ENCODE data around the gene KIAA1191. TPM values are rescaled to one million over a fixed set of nuclear protein-coding genes. Genes with fewer than 3 reads are reported as not detected.

Gene KIAA1191
- total RNA-seq, 2 donors from 2014 or later: 135 to 172 TPM

- Histone ChIP-seq H3K27me3 (ENCODE audit: control insufficient read depth, insufficient read depth, low read length, poor library complexity, severe bottlenecking) (no peaks in the 10 kb centered on the region), H3K9me3 (ENCODE audit: control insufficient read depth, low read length) (no peaks in the 10 kb centered on the region), H3K4me1 (ENCODE audit: control insufficient read depth, insufficient read depth, low read length) (no peaks in the 10 kb centered on the region), H3K4me3 (ENCODE audit: low read length) (no peak overlapping the region), H3K27ac (ENCODE audit: low read depth, low read length) (no peak overlapping the region), H3K36me3 (ENCODE audit: control insufficient read depth, insufficient read depth, low read length) (peaks cover 70% of the 10 kb centered on the region), H3K9ac (ENCODE audit: extremely low read depth, low read length, poor library complexity, severe bottlenecking) (no peak overlapping the region)
- H3K9me3 Mint-ChIP-seq: no peaks in the 10 kb centered on the region
- H3K27me3 Mint-ChIP-seq (ENCODE audit: insufficient read depth): no peaks in the 10 kb centered on the region
- TF ChIP-seq CTCF (conservative IDR thresholded peaks at IDR 0.05): no peak
- no peaks in the 10 kb centered on the region for H3K4me1 Mint-ChIP-seq
- 77 to 90% methylated on average over 2 of the region's 2 CpGs for WGBS, 2 experiments (ENCODE audit: insufficient coverage in 1 of 2, insufficient read length in 1 of 2)
- no peak overlapping the region for H3K27ac Mint-ChIP-seq
- no peak for DNase-seq
- H3K36me3 Mint-ChIP-seq (ENCODE audit: low read depth): peaks cover 61% of the 10 kb centered on the region
- H3K4me3 Mint-ChIP-seq: no peak overlapping the region
These were observed 18.7 kb downstream of the KIAA1191 start for GRCh38 chr5:176342766-176343458.

- no peak overlapping the region for H3K27ac ChIP-seq (ENCODE audit: low read depth, low read length)
- H3K27ac Mint-ChIP-seq: no peak overlapping the region
- no peak overlapping the region for H3K4me3 ChIP-seq (ENCODE audit: low read length)
- no peak overlapping the region for H3K4me3 Mint-ChIP-seq
- H3K27me3 ChIP-seq (ENCODE audit: control insufficient read depth, insufficient read depth, low read length, poor library complexity, severe bottlenecking): no peaks in the 10 kb centered on the region
- H3K27me3 Mint-ChIP-seq (ENCODE audit: insufficient read depth): no peaks in the 10 kb centered on the region
- DNase-seq: no peak
- peaks cover 59% of the 10 kb centered on the region for H3K36me3 Mint-ChIP-seq (ENCODE audit: low read depth)
- TF ChIP-seq CTCF (conservative IDR thresholded peaks at IDR 0.05): no peak
- no peaks in the 10 kb centered on the region for H3K9me3 ChIP-seq (ENCODE audit: control insufficient read depth, low read length)
- H3K4me1 ChIP-seq (ENCODE audit: control insufficient read depth, insufficient read depth, low read length): no peaks in the 10 kb centered on the region
- peaks cover 70% of the 10 kb centered on the region for H3K36me3 ChIP-seq (ENCODE audit: control insufficient read depth, insufficient read depth, low read length)
- no peaks in the 10 kb centered on the region for H3K4me1 Mint-ChIP-seq
- H3K9ac ChIP-seq (ENCODE audit: extremely low read depth, low read length, poor library complexity, severe bottlenecking): no peak overlapping the region
- no peaks in the 10 kb centered on the region for H3K9me3 Mint-ChIP-seq
- 88% methylated on average over 1 of the region's 1 CpG; no CpG with 5 or more reads in 1 of the 2 experiments for WGBS, 2 experiments (ENCODE audit: insufficient coverage in 1 of 2, insufficient read length in 1 of 2)
These were observed 19.4 kb downstream of the KIAA1191 start for GRCh38 chr5:176342158-176342483.

GRCh38 chr5:176341325-176342157 lies 20.0 kb downstream of the KIAA1191 start:
- Histone ChIP-seq H3K4me3 (ENCODE audit: low read length) (no peak overlapping the region), H3K9ac (ENCODE audit: extremely low read depth, low read length, poor library complexity, severe bottlenecking) (no peak overlapping the region), H3K36me3 (ENCODE audit: control insufficient read depth, insufficient read depth, low read length) (peaks cover 70% of the 10 kb centered on the region), H3K27ac (ENCODE audit: low read depth, low read length) (no peak overlapping the region), H3K9me3 (ENCODE audit: control insufficient read depth, low read length) (no peaks in the 10 kb centered on the region), H3K27me3 (ENCODE audit: control insufficient read depth, insufficient read depth, low read length, poor library complexity, severe bottlenecking) (no peaks in the 10 kb centered on the region), H3K4me1 (ENCODE audit: control insufficient read depth, insufficient read depth, low read length) (no peaks in the 10 kb centered on the region)
- TF ChIP-seq CTCF (conservative IDR thresholded peaks at IDR 0.05): no peak
- H3K36me3 Mint-ChIP-seq (ENCODE audit: low read depth): peaks cover 60% of the 10 kb centered on the region
- no peaks in the 10 kb centered on the region for H3K4me1 Mint-ChIP-seq
- DNase-seq: no peak
- H3K9me3 Mint-ChIP-seq: no peaks in the 10 kb centered on the region
- H3K27me3 Mint-ChIP-seq (ENCODE audit: insufficient read depth): no peaks in the 10 kb centered on the region
- H3K27ac Mint-ChIP-seq: no peak overlapping the region
- H3K4me3 Mint-ChIP-seq: no peak overlapping the region
- WGBS, 2 experiments (ENCODE audit: insufficient coverage in 1 of 2, insufficient read length in 1 of 2): 94 to 97% methylated on average over 2 of the region's 2 CpGs

Data from endodermal cell (in vitro differentiated cells).